ENCODE data around the gene MAML3. TPM values are rescaled to one million over a fixed set of nuclear protein-coding genes. Genes with fewer than 3 reads are reported as not detected.

MAML3 gene
- total RNA-seq, 6 experiments from 2014 or later, result 1.2 to 1.9 (median 1.6) TPM

GRCh38 chr4:139973616-139974015, 180.4 kb downstream of the MAML3 start:
- H3K9me3 Mint-ChIP-seq, result no peaks in the 10 kb centered on the region
- H3K4me1 Mint-ChIP-seq (ENCODE audit: low read depth), result peaks cover 10% of the 10 kb centered on the region
- no peak for DNase-seq
- no peaks in the 10 kb centered on the region for H3K36me3 Mint-ChIP-seq (ENCODE audit: low read depth)
- no peak overlapping the region for H3K27ac Mint-ChIP-seq
- TF ChIP-seq, protein P1, sequence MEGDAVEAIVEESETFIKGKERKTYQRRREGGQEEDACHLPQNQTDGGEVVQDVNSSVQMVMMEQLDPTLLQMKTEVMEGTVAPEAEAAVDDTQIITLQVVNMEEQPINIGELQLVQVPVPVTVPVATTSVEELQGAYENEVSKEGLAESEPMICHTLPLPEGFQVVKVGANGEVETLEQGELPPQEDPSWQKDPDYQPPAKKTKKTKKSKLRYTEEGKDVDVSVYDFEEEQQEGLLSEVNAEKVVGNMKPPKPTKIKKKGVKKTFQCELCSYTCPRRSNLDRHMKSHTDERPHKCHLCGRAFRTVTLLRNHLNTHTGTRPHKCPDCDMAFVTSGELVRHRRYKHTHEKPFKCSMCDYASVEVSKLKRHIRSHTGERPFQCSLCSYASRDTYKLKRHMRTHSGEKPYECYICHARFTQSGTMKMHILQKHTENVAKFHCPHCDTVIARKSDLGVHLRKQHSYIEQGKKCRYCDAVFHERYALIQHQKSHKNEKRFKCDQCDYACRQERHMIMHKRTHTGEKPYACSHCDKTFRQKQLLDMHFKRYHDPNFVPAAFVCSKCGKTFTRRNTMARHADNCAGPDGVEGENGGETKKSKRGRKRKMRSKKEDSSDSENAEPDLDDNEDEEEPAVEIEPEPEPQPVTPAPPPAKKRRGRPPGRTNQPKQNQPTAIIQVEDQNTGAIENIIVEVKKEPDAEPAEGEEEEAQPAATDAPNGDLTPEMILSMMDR (IDR thresholded peaks at IDR 0.05), result no peak
- H3K27me3 Mint-ChIP-seq (ENCODE audit: insufficient read depth), result no peaks in the 10 kb centered on the region
- no peak overlapping the region for H3K4me3 Mint-ChIP-seq

- Mint-ChIP-seq H3K9me3 (no peaks in the 10 kb centered on the region), H3K36me3 (ENCODE audit: low read depth) (no peaks in the 10 kb centered on the region), H3K4me1 (ENCODE audit: low read depth) (peaks cover 10% of the 10 kb centered on the region), H3K27ac (no peak overlapping the region), H3K27me3 (ENCODE audit: insufficient read depth) (no peaks in the 10 kb centered on the region), H3K4me3 (no peak overlapping the region)
- TF ChIP-seq, protein P1 (IDR thresholded peaks at IDR 0.05), result no peak
- no peak for DNase-seq
Measured at GRCh38 chr4:139973015-139973414, 181.0 kb downstream of the MAML3 start.

DNA sequence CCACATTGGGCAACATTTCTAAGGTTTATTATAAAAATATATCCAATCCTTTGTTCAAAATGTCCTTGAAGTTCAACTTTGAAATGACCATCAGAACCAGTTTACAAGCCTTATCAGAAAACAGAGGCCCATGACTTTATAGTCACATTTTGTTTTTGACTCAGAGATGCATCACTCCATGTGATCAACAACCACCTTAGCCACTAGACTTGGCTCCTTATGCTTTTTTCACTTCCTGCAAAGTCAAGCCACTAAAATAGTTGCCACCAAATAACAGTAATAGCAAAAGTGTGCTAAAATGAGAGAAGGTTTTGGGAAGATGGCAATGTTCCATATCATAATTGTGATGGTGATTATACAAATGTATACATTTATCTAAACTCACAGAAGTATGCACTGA, 181.7 kb downstream of the MAML3 start:
- DNase-seq, result no peak
- no peak overlapping the region for H3K27ac Mint-ChIP-seq
- no peaks in the 10 kb centered on the region for H3K27me3 Mint-ChIP-seq (ENCODE audit: insufficient read depth)
- no peak overlapping the region for H3K4me3 Mint-ChIP-seq
- TF ChIP-seq, protein P1 (IDR thresholded peaks at IDR 0.05), result no peak
- H3K4me1 Mint-ChIP-seq (ENCODE audit: low read depth), result peaks cover 10% of the 10 kb centered on the region
- H3K36me3 Mint-ChIP-seq (ENCODE audit: low read depth), result no peaks in the 10 kb centered on the region
- no peaks in the 10 kb centered on the region for H3K9me3 Mint-ChIP-seq

DNA sequence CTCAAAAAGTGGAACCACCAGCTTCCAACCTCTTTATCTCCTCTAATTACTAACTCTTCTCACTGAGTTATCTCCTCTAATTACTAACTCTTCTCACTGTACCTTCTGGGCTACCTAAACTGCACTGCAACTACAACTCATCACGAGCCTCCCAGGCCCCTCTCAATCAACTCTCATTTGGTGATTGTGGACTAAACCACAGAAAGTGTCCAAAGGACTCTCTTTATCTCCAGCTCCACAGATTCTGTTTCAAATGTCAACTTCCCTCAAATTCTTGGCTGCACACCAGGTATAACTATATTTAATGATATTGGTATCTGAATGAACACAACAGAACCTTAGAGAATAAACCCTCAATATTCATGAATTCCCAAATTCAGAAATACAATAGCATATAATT, 182.9 kb downstream of the MAML3 start:
- no peaks in the 10 kb centered on the region for H3K36me3 Mint-ChIP-seq (ENCODE audit: low read depth)

GRCh38 chr4:139969635-139970266, 184.2 kb downstream of the MAML3 start:
- H3K9me3 Mint-ChIP-seq, result no peaks in the 10 kb centered on the region
- TF ChIP-seq, protein P1 (IDR thresholded peaks at IDR 0.05), result no peak
- no peak for DNase-seq
- H3K4me1 Mint-ChIP-seq (ENCODE audit: low read depth), result no peaks in the 10 kb centered on the region
- H3K27me3 Mint-ChIP-seq (ENCODE audit: insufficient read depth), result peaks cover 2% of the 10 kb centered on the region
- no peaks in the 10 kb centered on the region for H3K36me3 Mint-ChIP-seq (ENCODE audit: low read depth)
- no peak overlapping the region for H3K4me3 Mint-ChIP-seq
- no peak overlapping the region for H3K27ac Mint-ChIP-seq

More for the DNA sequence above, 182.9 kb downstream of the MAML3 start:
- Mint-ChIP-seq H3K9me3 (no peaks in the 10 kb centered on the region), H3K27me3 (ENCODE audit: insufficient read depth) (peaks cover 2% of the 10 kb centered on the region; the same call in 1 of the 2 replicates), H3K27ac (no peak overlapping the region), H3K4me1 (ENCODE audit: low read depth) (peaks cover 7% of the 10 kb centered on the region), H3K4me3 (no peak overlapping the region)
- TF ChIP-seq, protein P1 (IDR thresholded peaks at IDR 0.05), result no peak
- DNase-seq, result no peak

Measured in HFFc6 (cell line).